HCT116 (cell line): ENCODE results near the gene MUC20. TPM values are rescaled to one million over a fixed set of nuclear protein-coding genes. Genes with fewer than 3 reads are reported as not detected.
"Not testable (repeated sequence)": the region's sequence is repeated elsewhere in the genome, so short reads cannot be mapped to it uniquely, and the experiment has no call there.

Experiments used
- ATAC-seq: fragments of 200-7000 bp; cut with Tn5 transposase; 2 replicates; pipeline ENCODE4 v1.9.1; 2020; ENCODE audit warnings: mild to moderate bottlenecking, moderate library complexity
- BruUV-seq: library from RNA; stranded (reverse); fragments of 400-500 nt; replicated peaks from 2 replicates; lab custom pipeline; 2021; lab: Mats Ljungman, UMichigan
- CTCF ChIA-PET: fragments of 300-600 bp; sonication (Branson Sonifier 250); formaldehyde crosslinking; loops from one replicate; lab custom pipeline; 2021; ENCODE audit warnings: antibody characterized with exemption; lab: Charles Lee
- POLR2A ChIA-PET: fragments of 300-600, 350-600 bp; sonication (Branson Sonifier 250); formaldehyde crosslinking; loops from one replicate; lab custom pipeline; 2021; ENCODE audit warnings: antibody characterized with exemption; lab: Charles Lee
- RAD21 ChIA-PET, 2 experiments: fragments of 300-600 bp; sonication (Branson Sonifier 250); formaldehyde crosslinking; loops; one replicate each; lab custom pipeline; 2023; ENCODE audit warnings: low total read pairs in 2 of 2; ENCODE audit not compliant: uncharacterized antibody in 2 of 2, unreplicated experiment in 2 of 2, low non-redundant PET in 1 of 2; lab: Charles Lee
- DNase-seq: peaks from one replicate; pipeline ENCODE4 v3.0.0-alpha.2; 2010; ENCODE audit warnings: low read depth, low spot score
- H2AFZ ChIP-seq: fragments of 200-600 bp; shearing (Covaris generic), sonication (generic); 2 replicates; pipeline ENCODE4 v1.6.1; 2017; ENCODE audit warnings: low read depth, mixed run types, mixed read lengths, antibody characterized with exemption, low read length; ENCODE audit not compliant: poor library complexity, severe bottlenecking
- H3K27ac ChIP-seq: 2 replicates; pipeline ENCODE4 v1.5.1; 2012; ENCODE audit warnings: low read depth, low read length
- H3K27me3 ChIP-seq: fragments of 200-600 bp; sonication (generic); 2 replicates; pipeline ENCODE4 v1.6.1; 2016; ENCODE audit warnings: mixed run types, low read length, mixed read lengths; ENCODE audit not compliant: insufficient read depth
- H3K36me3 ChIP-seq, 2 experiments: fragments of 200-500 bp in 1 of 2; fragments of 200-600 bp in 1 of 2; sonication (Bioruptor generic) in 1 of 2; sonication (generic) in 1 of 2; 2 replicates each; pipeline versions ENCODE4 v1.5.1 to v1.6.1; 2014 to 2016; ENCODE audit warnings: low read length in 2 of 2, inconsistent platforms in 1 of 2, mixed read lengths in 1 of 2, mixed run types in 1 of 2; ENCODE audit not compliant: insufficient read depth in 2 of 2, control insufficient read depth in 1 of 2
- H3K4me1 ChIP-seq, 2 experiments: fragments of 200-600 bp in 1 of 2; sonication (generic) in 1 of 2; 2 replicates each; pipeline versions ENCODE4 v1.5.1 to v1.6.1; 2012 to 2017; ENCODE audit warnings: low read length in 2 of 2, inconsistent platforms in 1 of 2, mild to moderate bottlenecking in 1 of 2, mixed read lengths in 1 of 2, mixed run types in 1 of 2, moderate library complexity in 1 of 2; ENCODE audit not compliant: insufficient read depth in 2 of 2, control insufficient read depth in 1 of 2
- H3K4me2 ChIP-seq: fragments of 200-600 bp; sonication (generic); 2 replicates; pipeline ENCODE4 v1.6.1; 2017; ENCODE audit warnings: mixed run types, low read length, mixed read lengths
- H3K4me3 ChIP-seq, 2 experiments: fragments of 200-600 bp in 1 of 2; sonication (generic) in 1 of 2; replicated peaks in 1 of 2; 2 replicates each; pipeline ENCODE4 v1.5.1; 2011 to 2016; ENCODE audit warnings: low read length in 2 of 2, control low read depth in 1 of 2, low read depth in 1 of 2, mild to moderate bottlenecking in 1 of 2, mixed read lengths in 1 of 2, mixed run types in 1 of 2
- H3K79me2 ChIP-seq: fragments of 200-600 bp; sonication (generic); 2 replicates; pipeline ENCODE4 v1.6.1; 2017; ENCODE audit warnings: mild to moderate bottlenecking, mixed run types, low read length, moderate library complexity, mixed read lengths; ENCODE audit not compliant: insufficient read depth
- H3K9ac ChIP-seq: fragments of 200-600 bp; sonication (generic); 2 replicates; pipeline ENCODE4 v1.6.1; 2016; ENCODE audit warnings: low read length, mixed read lengths
- H3K9me2 ChIP-seq: fragments of 200-600 bp; sonication (generic), shearing (Covaris generic); 2 replicates; pipeline ENCODE4 v1.6.1; 2017; ENCODE audit warnings: mixed run types, mild to moderate bottlenecking, moderate library complexity; ENCODE audit not compliant: insufficient read depth
- H3K9me3 ChIP-seq, 2 experiments: fragments of 200-500 bp in 1 of 2; fragments of 200-600 bp in 1 of 2; sonication (Bioruptor generic) in 1 of 2; sonication (generic) in 1 of 2; 2 replicates each; pipeline ENCODE4 v1.6.1; 2014 to 2017; ENCODE audit warnings: low read length in 2 of 2, mixed read lengths in 2 of 2, inconsistent platforms in 1 of 2, low read depth in 1 of 2, mild to moderate bottlenecking in 1 of 2, mixed run types in 1 of 2, moderate library complexity in 1 of 2; ENCODE audit not compliant: control insufficient read depth in 1 of 2, insufficient read depth in 1 of 2
- H4K20me1 ChIP-seq: fragments of 200-600 bp; sonication (generic), shearing (Covaris generic); 2 replicates; pipeline ENCODE4 v1.6.1; 2017; ENCODE audit warnings: mixed run types, mild to moderate bottlenecking, moderate library complexity; ENCODE audit not compliant: insufficient read depth
- CBX3 ChIP-seq: IDR thresholded peaks from 2 replicates; pipeline ENCODE4 v1.6.1; 2012; ENCODE audit warnings: low read depth
- CEBPB ChIP-seq: IDR thresholded peaks from 2 replicates; pipeline ENCODE4 v1.6.1; 2012; ENCODE audit warnings: low read depth
- CTCF ChIP-seq, 3 experiments: fragments of 200-600 bp in 1 of 3; sonication (generic) in 1 of 3; IDR thresholded peaks in 2 of 3; conservative IDR thresholded peaks in 1 of 3; 2 replicates each; pipeline ENCODE4 v1.5.1; 2012 to 2017; ENCODE audit warnings: low read depth in 2 of 3, low read length in 2 of 3, antibody characterized with exemption in 1 of 3, borderline replicate concordance in 1 of 3, control low read depth in 1 of 3, mild to moderate bottlenecking in 1 of 3, mixed read lengths in 1 of 3, mixed run types in 1 of 3, moderate library complexity in 1 of 3; ENCODE audit not compliant: insufficient read depth in 1 of 3
- EGR1 ChIP-seq: IDR thresholded peaks from 2 replicates; pipeline ENCODE4 v1.6.1; 2012; ENCODE audit warnings: low read depth
- EZH2 ChIP-seq: fragments of 200-600 bp; sonication (generic); IDR thresholded peaks from 2 replicates; pipeline ENCODE4 v1.6.1; 2017; ENCODE audit warnings: antibody characterized with exemption, mixed run types
- EZH2phosphoT487 ChIP-seq: fragments of 200-600 bp; IDR thresholded peaks from 2 replicates; pipeline ENCODE4 v1.6.1; 2018; ENCODE audit warnings: antibody characterized with exemption, borderline replicate concordance
- JUND ChIP-seq: IDR thresholded peaks from 2 replicates; pipeline ENCODE4 v1.6.1; 2012
- SIN3A ChIP-seq: IDR thresholded peaks from 2 replicates; pipeline ENCODE4 v1.6.1; 2012; ENCODE audit warnings: low read depth
- SP1 ChIP-seq: IDR thresholded peaks from 2 replicates; pipeline ENCODE4 v1.6.1; 2012; ENCODE audit warnings: low read depth
- SRF ChIP-seq: IDR thresholded peaks from 2 replicates; pipeline ENCODE4 v1.6.1; 2012; ENCODE audit warnings: low read depth
- TCF7L2 ChIP-seq: IDR thresholded peaks from 2 replicates; pipeline ENCODE4 v1.7.0; 2011; ENCODE audit warnings: borderline replicate concordance, inconsistent platforms; ENCODE audit not compliant: insufficient read depth, insufficient read length; ENCODE audit errors: extremely low read depth
- YY1 ChIP-seq: IDR thresholded peaks from 2 replicates; pipeline ENCODE4 v1.6.1; 2011; ENCODE audit warnings: low read length, low read depth, moderate library complexity, mild to moderate bottlenecking; ENCODE audit not compliant: insufficient replicate concordance; ENCODE audit errors: extremely low read depth
- ZBTB33 ChIP-seq: IDR thresholded peaks from 2 replicates; pipeline ENCODE4 v1.6.1; 2011; ENCODE audit warnings: mild to moderate bottlenecking, low read length, moderate library complexity; ENCODE audit not compliant: insufficient replicate concordance; ENCODE audit errors: extremely low read depth
- ZNF274 ChIP-seq: fragments of 200-500 bp; sonication (Bioruptor generic); IDR thresholded peaks from 2 replicates; pipeline ENCODE4 v1.6.1; 2014; ENCODE audit warnings: mild to moderate bottlenecking, low read depth, low read length, inconsistent platforms
- intact Hi-C: fragments of 100-400 bp; cut with micrococcal nuclease; formaldehyde crosslinking; loops from 2 replicates; pipeline ENCODE4 v1.10.0; 2022
- total RNA-seq: library from RNA; stranded (reverse); gene quantifications from one replicate; pipeline ENCODE4 v1.2.1, GENCODE V29; 2021; ENCODE audit not compliant: unreplicated experiment

Gene MUC20
- total RNA-seq, 1 experiment from 2014 or later: 2.4 TPM

- intact Hi-C loops: no loop called here
- peaks cover 13 to 17% of the 10 kb centered on the region in 2 experiments for H3K36me3 ChIP-seq
- no peak for DNase-seq
- ATAC-seq: no peak
- ChIA-PET RAD21 (no interaction called here), POLR2A (no interaction called here), CTCF (no interaction called here)
- H3K27me3 ChIP-seq: no peaks in the 10 kb centered on the region
- H4K20me1 ChIP-seq: 0 out of 2 replicates have a peak, but pooled peaks cover 5% of the 10 kb centered on the region
- H3K9me3 ChIP-seq: no peaks in the 10 kb centered on the region
- no peaks in the 10 kb centered on the region for H3K9me2 ChIP-seq
- H3K4me3 ChIP-seq: no peak overlapping the region
- no peak overlapping the region for H3K9ac ChIP-seq
- H3K27ac ChIP-seq: no peak overlapping the region
- no peaks in the 10 kb centered on the region for H3K4me1 ChIP-seq
- no peaks in the 10 kb centered on the region for H3K79me2 ChIP-seq
- no peak overlapping the region for H3K4me2 ChIP-seq
- TF ChIP-seq EZH2phosphoT487: no peak
- TF ChIP-seq CTCF (IDR thresholded peaks at IDR 0.05 in 2 of 3, conservative IDR thresholded peaks at IDR 0.05 in 1 of 3; ENCODE audit: borderline replicate concordance in 1 of 3, insufficient read depth in 1 of 3, low read depth in 2 of 3, low read length in 2 of 3): no peak
- TF ChIP-seq SRF: no peak
- TF ChIP-seq SP1: no peak
- TF ChIP-seq EZH2: no peak
- TF ChIP-seq EGR1: no peak
- no peak for TF ChIP-seq ZNF274
- TF ChIP-seq CBX3: no peak
- TF ChIP-seq YY1: no peak
- no peak for TF ChIP-seq JUND
- no peak for TF ChIP-seq CEBPB
- no peak for TF ChIP-seq SIN3A
- TF ChIP-seq ZBTB33: no peak
- TF ChIP-seq TCF7L2: no peak
- TF ChIP-seq, all 23 proteins: peak for 0
- H2AFZ ChIP-seq: no peak overlapping the region
- no TSS peak for BruUV-seq
Measured at GRCh38 chr3:195690951-195691350, 29.8 kb upstream of the MUC20 start.

- CTCF ChIA-PET, H3K9me2 ChIP-seq, H2AFZ ChIP-seq, POLR2A ChIA-PET, H3K27ac ChIP-seq, H3K4me1 ChIP-seq, intact Hi-C loops, DNase-seq, ATAC-seq, H3K9me3 ChIP-seq, H4K20me1 ChIP-seq, H3K9ac ChIP-seq, BruUV-seq, RAD21 ChIA-PET, H3K4me3 ChIP-seq, H3K27me3 ChIP-seq, H3K79me2 ChIP-seq, H3K4me2 ChIP-seq: not testable (repeated sequence)
- peaks cover 11 to 13% of the 10 kb centered on the region in 2 experiments; a peak in 3 of 4 replicates for H3K36me3 ChIP-seq
Measured at GRCh38 chr3:195691596-195692353, 29.0 kb upstream of the MUC20 start.
